ENCODE data around the gene PRMT5.

The PRMT5 gene

DNA sequence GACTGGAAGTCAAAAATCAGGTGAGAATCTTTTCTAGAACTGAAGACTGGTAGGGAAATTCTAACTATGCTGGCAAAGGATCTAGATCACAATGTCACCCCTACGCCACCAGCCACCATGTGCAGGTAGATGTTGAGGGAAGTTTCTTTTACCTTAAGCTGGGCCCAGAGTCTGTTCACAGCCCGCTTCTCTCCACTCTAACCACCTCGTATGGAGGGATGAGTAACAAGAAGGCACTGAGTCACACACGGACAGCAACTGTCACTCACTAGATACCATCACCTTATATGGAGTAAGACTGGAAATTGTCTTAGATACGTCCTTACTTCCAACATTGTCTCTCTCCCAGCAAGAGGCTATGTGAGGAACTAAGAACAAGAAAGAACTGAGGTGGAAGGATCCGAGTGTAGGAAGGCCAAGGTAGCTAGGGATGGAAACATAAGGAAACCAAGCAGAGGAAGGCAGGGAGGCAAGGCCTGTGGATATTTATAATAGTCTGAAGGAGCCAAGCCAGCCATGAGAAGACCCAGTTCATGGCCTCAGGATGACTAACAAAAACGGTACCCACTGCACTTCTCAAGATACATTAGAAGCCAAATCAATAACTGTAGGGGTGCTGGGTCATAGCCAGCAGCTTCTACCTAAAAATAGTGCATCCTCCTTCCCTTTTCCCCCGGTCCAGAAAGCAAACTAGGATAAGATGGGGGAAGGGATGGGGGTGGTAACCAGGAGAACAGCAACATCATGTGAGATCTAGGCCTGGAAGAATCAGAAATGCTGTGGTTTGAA lies 30.7 kb downstream of the PRMT5 start:
- DNase-seq (ENCODE audit: low spot score), result no peak

- DNase-seq (ENCODE audit: low spot score), result no peak
These were observed 31.8 kb downstream of the PRMT5 start for GRCh38 chr14:22897357-22897756.

- no peak for DNase-seq (ENCODE audit: low spot score)
These were observed 32.4 kb downstream of the PRMT5 start for GRCh38 chr14:22896760-22897159.

DNA sequence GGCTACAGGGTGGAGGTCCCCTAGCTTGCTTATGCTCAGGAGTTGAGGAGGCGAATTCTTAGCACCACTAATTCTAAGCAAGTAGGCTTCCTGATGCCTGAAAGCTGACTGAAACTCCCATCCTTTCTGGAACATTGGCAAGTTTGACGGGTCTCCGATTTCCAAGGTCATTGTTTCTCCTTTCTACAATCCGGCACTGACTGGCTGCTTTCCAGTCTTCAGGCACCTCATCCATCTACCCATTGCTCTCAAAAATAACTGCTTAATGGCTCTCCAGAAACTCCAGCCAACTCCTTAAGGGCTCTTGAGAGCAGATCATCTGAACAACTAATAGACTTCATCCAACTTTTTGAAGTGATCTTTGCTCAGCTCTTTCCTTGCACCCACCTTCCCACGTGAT lies 32.8 kb downstream of the PRMT5 start:
- no peak for DNase-seq (ENCODE audit: low spot score)

DNA sequence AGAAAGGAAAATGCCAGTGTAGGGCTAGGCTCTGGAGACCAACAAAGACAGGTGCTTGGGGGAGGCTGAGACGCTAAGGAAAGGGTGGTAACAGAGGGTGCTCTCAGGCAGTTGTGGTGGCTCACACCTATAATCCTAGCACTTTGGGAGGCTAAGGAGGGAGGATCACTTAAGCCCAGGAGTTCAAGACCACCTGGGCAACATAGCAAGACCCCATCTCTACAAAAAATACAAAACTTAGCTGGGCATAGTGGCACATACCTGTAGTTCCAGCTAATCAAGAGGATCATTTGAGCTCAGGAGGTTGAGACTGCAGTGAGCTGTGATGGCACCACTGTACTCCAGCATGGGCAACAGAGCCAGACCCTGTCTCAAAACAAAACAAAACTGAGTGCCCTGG lies 33.8 kb downstream of the PRMT5 start:
- DNase-seq (ENCODE audit: low spot score), result no peak

- no peak for DNase-seq (ENCODE audit: low spot score)
These were observed 35.5 kb downstream of the PRMT5 start for GRCh38 chr14:22893706-22894105.

GRCh38 chr14:22892488-22892887 lies 36.7 kb downstream of the PRMT5 start:
- no peak for DNase-seq (ENCODE audit: low spot score)

DNA sequence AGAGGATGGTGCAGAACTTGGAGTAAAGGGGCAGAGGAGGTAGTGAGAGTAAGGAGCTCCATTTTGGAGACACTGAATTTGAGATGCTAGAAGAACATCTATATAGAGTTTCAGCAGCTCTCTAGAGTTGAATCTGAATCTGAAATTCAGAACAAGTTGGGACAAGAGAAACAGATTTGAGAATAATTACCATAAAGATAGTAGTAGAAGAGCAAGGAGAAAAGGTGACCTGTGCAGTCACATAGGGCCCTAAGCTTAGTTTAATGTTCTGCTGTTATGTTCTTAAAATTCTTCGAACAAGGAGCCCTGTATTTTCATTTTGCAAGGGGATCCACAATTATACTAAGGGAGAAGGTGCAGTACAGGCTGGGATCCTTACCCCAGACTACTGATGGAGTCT lies 38.8 kb downstream of the PRMT5 start:
- no peak for DNase-seq (ENCODE audit: low spot score)

- DNase-seq (ENCODE audit: low spot score), result no peak
These were observed 40.5 kb downstream of the PRMT5 start for GRCh38 chr14:22888662-22889061.

DNA sequence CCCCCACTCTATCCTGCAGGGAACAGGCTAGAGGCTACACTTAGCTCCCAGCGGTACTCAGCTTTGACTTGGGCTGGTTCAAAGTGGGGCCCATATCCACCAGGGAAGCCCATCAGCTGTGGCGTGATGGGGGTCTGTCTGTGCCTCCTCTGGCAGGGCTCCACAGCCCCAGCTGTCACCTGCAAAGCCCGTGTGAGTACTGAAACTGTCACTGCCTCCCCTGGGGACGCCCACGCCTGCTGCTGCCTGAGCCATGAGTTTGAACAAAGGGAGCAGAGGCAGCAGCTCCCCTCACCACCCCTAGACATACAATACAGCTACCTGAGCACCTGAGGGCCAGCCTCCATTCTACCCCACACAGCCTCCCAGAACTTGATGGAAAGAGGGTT lies 41.2 kb downstream of the PRMT5 start:
- no peak for DNase-seq (ENCODE audit: low spot score)

DNA sequence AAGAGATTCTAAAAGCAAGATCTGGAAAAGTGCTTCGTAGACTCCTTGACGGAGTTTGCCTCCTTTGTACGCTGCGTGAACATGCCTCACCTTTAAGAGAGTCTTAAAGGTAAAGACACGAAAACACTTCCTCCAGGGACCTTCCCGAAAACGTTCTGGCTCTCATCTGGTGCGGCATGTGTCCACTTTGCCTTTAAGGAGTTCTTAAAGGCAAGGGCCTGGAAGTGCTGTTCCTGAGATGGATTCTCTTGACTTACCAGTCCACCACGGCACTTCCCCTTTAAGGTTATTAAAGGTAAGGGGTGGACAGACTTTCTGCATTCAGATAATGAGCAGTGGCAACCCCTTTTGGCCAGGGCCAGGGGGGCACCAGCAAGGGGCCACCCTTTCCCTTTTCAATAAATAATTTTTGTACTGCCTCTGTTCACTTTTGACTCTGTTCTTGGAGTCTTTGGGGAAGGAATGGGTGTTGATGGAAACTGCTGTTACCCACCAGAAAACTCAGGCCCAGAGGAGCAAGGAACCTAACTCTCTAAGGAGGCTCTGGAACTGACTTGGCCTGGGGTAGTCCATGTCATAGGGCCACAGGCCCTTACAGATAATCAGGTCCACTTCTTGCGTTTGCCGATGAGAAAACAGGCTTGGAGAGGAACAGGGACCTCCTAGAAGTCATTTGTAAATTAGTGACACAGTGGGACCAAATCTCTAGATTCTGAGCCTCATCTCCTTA lies 41.8 kb downstream of the PRMT5 start:
- peak; percentile 94 for DNase-seq (ENCODE audit: low spot score)

- DNase-seq (ENCODE audit: low spot score), result peak; percentile 64
These were observed 42.5 kb downstream of the PRMT5 start for GRCh38 chr14:22886500-22887259.

- DNase-seq (ENCODE audit: low spot score), result no peak
These were observed 43.2 kb downstream of the PRMT5 start for GRCh38 chr14:22885975-22886374.

- DNase-seq (ENCODE audit: low spot score), result no peak
These were observed 44.2 kb downstream of the PRMT5 start for GRCh38 chr14:22884738-22885523.

DNA sequence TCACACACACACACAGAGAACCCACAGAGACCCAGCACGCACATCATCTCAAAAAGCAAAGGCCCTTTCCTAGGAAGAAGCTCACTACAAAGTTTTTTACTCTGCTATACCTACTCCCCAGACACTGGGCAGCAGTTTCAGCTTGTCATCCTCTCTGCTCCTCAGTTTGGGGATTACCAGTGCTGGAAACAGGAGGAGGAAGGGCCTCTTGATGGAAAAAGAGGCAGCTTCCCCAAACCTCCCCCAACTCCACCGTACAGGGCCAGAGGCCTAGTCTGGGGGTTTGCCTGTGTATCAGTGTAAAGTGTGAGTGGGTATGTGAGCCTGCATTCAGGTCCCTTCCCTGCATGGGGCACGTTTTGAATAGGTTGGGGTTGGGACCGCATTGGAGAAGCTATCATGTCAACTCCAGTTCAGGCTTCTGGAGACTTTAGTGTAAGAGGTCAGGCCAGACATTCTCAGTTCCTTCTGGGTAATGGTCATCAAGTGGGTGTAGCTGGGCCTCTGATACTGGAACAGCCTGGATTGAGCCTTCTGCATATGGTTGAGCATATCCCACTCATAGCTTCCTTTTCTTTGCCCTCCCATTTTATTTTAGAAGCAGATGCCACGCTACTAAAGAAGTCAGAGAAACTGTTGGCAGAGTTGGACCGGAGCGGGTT lies 45.0 kb downstream of the PRMT5 start:
- DNase-seq (ENCODE audit: low spot score), result no peak

DNA sequence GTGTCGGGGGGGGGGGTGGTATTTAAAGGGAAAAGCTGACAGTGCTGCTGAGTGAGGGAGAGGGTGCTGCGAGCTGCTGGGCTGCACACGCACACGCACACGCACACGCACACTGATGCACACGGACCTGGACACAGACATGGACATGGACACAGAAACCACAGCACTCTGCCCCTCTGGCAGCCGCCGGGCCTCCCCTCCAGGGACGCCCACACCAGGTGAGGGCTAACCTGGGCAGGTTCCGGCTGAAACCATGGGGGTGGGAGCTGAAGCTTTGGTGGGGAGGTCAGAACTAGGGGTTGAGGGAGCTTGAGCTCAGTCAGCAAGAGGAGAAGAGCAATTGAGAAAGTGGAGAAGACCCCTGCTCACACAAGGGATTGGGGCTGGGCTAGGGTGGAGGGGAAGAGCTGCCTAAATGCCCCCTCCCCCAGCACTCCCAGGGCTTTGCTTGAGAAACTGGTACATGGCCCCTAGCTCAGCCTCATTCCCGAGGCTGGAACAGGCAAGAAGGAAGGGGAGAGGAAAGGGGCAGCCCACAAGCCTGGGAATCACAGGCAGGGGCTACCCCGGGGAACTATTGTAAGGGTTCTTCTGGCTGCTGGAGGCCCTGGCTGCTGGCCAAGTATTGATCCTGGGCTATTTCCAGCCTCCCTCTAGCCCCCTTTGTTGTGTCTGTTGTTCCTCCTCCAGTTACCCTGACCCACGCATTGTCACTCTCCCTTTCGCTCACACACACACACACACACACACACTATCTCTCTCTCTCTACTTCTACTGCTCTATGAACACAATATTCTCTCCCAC lies 45.8 kb downstream of the PRMT5 start, which contains the start of gene REM2:
REM2 (plus strand) TSS at position 50 of the 804 bp plus-strand sequence; CDS start at position 116, 66 bp downstream.
- DNase-seq (ENCODE audit: low spot score), result peak; percentile 45

- peak; percentile 73 for DNase-seq (ENCODE audit: low spot score)
These were observed 46.5 kb downstream of the PRMT5 start for GRCh38 chr14:22882529-22883172.

- no peak for DNase-seq (ENCODE audit: low spot score)
These were observed 47.1 kb downstream of the PRMT5 start for GRCh38 chr14:22882064-22882463.
